Measurements from ENCODE around the gene B4GALT6.

- TF ChIP-seq CTCF (IDR thresholded peaks at IDR 0.05) (no peak), POLR2A (IDR thresholded peaks at IDR 0.05) (no peak)
Measured at GRCh38 chr18:31677592-31677991, 6.8 kb downstream of the B4GALT6 start.

All from body of pancreas (tissue), 4 donors.